LHCN-M2 (cell line): Measurements from ENCODE around the gene SAE1. TPM values are rescaled to one million over a fixed set of nuclear protein-coding genes. Genes with fewer than 3 reads are reported as not detected.
"Not testable (repeated sequence)": the region's sequence is repeated elsewhere in the genome, so short reads cannot be mapped to it uniquely, and the experiment has no call there.

Experiments used
- DNase-seq: peaks from one replicate; pipeline ENCODE4 v3.0.0-alpha.2; 2012; ENCODE audit warnings: low read depth
- total RNA-seq: library from RNA; depleted of rRNA; stranded (reverse); fragments of >200 nt; gene quantifications from 2 replicates; pipeline ENCODE4 v1.2.3, GENCODE V29; 2014

The SAE1 gene
- total RNA-seq, 1 experiment from 2014 or later = 269 TPM

DNA sequence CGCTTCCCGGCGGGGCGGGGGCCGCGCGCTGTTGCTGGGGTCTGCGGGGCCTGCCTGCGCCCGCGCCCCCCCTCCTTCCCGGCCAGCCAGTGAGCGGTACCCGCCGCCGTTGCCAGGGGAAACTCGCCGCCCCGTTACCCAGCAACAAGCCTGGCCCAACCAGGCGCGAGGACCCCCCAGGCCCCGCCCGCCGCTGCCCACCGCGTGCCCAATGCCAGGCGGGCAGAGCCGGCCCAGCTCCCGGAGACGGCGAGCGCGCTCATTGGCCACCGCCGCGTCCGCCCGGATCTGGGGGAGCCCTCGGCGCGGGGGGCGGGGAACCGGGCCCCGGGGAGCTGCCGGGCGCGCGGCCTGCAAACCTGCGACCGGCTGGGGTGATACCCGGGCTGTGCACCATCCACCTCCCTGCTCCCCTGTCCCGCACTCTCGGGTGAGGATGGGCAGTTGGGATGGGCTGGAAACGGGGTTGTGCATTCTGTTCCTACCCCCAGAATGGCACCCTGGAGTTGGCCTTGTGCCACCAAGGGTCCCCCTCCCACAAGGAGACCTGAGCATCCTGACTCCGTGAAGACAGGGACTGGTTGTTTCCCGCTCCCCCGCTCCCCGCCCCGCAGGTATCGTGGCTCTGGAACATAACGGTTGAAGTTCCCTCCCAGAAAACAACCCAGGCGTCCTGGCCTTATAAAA, 109.1 kb downstream of the SAE1 start:
- peak; percentile 68 for DNase-seq

DNA sequence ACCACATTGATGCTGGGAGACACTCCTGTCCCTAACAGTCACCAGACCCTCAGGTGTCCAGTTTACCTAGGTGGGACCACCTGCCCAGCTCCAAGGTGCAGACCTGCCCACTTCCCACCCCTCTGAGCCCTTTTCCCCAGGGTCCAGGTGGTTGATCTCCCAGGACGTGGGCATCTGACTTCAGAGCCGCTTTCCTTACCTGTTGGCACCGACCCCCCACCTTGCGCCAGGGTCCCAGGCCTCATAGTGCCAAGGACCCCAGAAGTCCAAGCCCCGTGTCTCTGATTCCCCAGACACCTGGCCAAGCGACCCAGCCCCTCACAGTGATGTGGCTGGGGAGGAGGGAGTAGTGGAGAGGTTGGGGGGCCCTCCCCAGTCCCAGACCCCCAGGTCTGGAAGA, 109.9 kb downstream of the SAE1 start:
- DNase-seq = no peak

GRCh38 chr19:47240996-47241918, 110.6 kb downstream of the SAE1 start:
- DNase-seq = peak; percentile 63

GRCh38 chr19:47241919-47242577, 111.4 kb downstream of the SAE1 start:
- no peak for DNase-seq

GRCh38 chr19:47243364-47243775, 112.7 kb downstream of the SAE1 start:
- DNase-seq = no peak

DNA sequence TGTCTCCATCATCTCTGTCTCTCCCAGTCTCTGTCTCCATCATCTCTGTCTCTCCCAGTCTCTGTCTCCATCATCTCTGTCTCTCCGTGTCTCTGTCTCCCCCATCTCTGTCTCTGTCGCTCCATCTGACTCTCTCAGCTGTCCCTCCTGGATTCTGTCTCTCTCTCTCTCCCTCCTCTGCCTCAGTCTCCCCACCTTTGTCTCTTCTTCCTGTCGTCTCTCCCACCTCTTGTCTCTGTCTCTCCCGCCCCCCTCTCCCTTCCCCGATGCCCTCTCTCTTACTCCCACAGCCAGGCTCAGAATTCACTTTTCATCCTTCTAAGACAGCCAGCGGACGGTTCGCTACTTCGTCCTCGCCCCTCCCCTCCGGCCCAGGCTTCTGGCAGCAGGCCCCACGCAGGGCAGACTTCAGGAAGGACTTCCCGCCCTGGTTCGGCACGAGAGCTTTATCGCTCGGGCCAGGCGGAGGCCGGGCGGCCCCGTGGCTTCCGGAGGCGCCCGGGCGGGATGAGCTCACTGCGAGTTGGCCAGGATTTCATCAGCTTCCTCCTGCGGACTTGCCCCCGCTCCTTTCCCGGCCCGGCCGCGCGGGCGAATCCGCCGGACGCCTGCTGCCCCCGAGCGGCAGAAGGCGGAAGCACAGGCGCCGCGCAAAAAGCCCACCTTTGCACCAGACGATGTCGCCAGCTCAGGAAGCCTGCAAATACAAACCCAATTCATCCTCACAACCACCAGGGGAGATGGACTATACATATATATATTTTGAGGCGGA, 113.3 kb downstream of the SAE1 start:
- DNase-seq = peak; percentile 92

DNA sequence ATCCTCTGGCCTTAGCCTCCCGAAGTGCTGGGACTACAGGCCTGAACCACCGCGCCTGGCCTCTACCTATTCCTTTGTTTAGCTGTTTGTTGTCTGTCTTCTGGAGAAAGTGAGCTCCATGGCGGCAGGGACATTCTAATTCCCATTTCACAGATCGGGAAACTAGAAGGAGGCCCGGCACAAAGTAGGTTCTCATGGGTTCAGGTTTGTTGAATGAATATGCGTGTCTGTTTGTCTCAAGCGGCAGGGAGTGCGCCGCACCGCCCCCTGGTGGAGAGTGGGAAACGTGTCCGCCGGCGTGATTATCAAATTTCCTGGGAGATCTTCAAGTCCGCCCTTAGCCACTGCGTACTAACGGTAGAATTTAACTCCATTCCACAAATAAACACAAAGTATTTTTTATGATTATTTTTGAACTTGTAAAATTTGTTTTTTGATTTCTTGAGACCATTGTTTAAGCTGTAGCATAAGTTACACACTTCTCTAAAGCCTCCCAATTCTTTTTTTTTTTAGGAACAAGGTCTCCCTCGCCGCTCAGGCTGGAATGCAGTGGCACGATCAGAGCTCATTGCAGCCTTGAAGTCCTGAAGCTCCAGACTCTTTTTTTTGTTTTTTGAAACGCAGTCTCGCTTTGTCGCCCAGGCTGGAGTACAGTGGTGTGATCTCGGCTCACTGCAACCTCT, 116.8 kb downstream of the SAE1 start:
- peak; percentile 58 for DNase-seq

- not testable (repeated sequence) for DNase-seq
Observed at GRCh38 chr19:47253016-47253415, 122.4 kb downstream of the SAE1 start.

GRCh38 chr19:47253467-47253881, 122.8 kb downstream of the SAE1 start:
- peak; percentile 67 for DNase-seq

DNA sequence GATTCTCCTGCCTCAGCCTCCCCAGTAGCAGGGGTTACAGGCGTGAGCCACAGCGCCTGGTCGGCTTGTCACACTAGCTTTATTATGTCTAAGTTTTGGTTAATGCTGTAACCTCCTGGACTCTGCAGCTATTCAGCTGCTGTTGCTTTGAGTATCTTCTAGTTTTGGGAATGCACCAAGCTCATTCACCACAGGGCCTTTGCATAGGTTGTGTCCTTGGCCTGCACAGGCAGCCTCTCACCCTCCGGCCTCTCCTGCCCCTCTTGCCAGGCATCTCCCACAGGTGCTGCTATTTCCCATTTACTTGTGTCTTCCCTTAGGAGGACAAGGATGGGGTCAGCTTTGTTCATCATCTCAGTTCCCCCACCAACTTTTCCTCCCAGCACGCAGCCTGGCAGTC, 123.3 kb downstream of the SAE1 start:
- no peak for DNase-seq

GRCh38 chr19:47255879-47256692, 125.5 kb downstream of the SAE1 start, which contains the start of gene CCDC9:
TSS of gene CCDC9 (plus strand) at chr19:47256525. CDS start at chr19:47258401, 1,876 bp downstream.
- DNase-seq = peak; percentile 94

DNA sequence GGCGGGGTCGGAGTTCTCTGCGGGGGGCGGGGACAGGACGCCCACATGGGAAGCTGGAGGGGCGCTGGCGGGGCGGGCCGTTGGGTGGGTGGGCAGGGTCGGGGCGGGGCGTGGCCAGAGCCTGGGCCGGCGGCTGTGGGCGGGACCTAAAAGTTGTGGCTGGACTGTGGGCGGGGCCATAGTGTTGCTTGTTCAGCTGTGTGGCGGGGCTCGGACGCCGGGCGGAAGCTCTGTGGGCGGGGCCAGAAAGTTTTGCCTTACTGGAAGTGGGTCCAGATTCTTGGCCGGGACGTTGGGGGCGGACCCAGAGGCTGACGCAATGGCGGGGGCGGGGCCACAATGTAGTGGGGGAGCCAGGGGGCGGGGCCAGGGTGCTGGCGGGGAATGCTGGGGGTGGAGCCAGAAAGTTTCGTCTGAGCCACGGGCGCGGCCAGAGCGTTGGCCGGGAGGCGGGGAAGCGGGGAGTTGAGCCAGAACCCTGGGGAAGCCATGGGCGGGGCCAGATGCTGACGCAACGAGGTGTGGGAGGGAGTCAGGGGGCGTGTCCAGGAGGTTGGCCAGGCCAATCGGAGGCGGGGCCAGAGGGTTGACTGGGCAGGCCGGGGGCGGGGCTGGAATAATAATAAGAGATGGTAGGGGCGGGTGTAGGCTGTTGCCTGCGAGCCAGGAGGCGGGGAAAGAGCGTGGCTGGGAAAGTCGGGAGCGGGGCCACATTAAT, 126.2 kb downstream of the SAE1 start:
- DNase-seq = peak; percentile 96

DNA sequence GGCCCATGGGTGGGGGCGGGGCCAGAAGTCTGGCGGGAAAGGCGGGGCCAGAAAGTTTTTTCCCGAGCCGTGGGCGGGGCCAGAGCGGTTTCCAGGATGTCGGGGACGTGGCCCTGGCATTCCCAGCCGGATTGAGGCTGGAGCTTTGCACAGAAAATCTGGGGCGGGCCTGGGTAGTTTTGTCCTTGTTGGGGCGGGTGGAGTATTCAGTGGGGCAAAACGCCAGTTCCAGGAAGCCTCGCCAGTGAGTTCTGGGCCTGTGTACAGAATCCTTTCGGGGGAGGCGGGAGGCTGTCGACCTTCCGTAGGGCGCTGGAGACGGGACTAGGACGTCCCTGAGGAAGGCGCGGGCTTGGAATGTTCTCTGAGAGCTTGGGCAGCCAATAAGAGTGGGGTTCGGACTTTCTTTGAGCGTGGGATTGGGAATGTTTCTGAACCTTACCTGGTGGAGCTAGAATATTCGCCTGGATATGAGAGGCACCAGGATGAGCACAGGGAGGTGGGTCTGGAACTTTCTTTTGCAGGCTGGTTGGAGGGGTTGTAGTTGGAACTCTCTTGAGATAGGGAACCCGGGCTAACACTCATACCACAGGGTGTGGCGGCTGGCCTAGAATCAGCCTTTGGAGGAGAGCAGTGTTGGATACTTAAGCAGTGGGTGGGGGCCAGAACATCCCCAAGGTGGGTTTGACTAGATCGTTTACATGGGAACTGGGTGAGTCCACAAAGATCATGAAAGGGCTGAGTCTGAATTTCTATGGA, 127.0 kb downstream of the SAE1 start:
- DNase-seq = no peak

DNA sequence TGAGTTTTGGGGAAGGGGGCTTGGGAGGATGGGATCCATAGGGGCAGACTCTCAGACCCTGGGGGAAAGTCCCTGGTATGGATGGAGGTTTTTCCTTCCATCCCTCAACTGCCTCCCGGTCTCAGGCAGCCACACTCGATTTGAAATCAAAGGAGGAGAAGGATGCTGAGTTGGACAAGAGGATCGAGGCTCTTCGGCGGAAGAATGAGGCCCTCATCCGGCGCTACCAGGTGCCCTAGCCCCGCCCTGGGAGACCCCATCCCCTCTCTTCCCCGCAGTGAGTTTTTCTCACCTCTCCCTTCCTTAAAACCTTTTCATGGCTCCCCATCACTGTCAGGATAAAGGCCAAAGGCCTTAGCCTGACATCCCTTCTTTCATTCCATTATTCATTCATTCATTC, 127.8 kb downstream of the SAE1 start:
- no peak for DNase-seq

- no peak for DNase-seq
Observed at GRCh38 chr19:47258895-47259555, 128.4 kb downstream of the SAE1 start.
